Gastrocnemius medialis (tissue), 4 donors: ENCODE results near the gene CAPZA2. TPM values are rescaled to one million over a fixed set of nuclear protein-coding genes. Genes with fewer than 3 reads are reported as not detected.

Experiments
- ATAC-seq, 2 donors: fragments of 150-250 bp; one replicate each; pipeline ENCODE4 v1.9.1; 2016
- DNase-seq, 2 donors: peaks; one replicate each; pipeline ENCODE4 v3.0.0-alpha.2; 2019
- H3K27ac ChIP-seq, 4 donors: fragments of 200-600 bp; sonication (generic); 1 replicate in 1 of 4; 2 replicates in 3 of 4; pipeline ENCODE4 v1.5.1; 2016 to 2018; ENCODE audit warnings: mild to moderate bottlenecking in 2 of 4, moderate library complexity in 1 of 4
- H3K27me3 ChIP-seq, 3 donors: fragments of 200-600 bp; sonication (generic) in 2 of 3; 1 replicate in 1 of 3; 2 replicates in 2 of 3; pipeline versions ENCODE4 v1.5.1 to v1.6.0; 2016 to 2019; ENCODE audit warnings: mild to moderate bottlenecking in 1 of 3, moderate library complexity in 1 of 3
- H3K36me3 ChIP-seq, 2 donors: fragments of 200-600 bp; sonication (generic) in 1 of 2; one replicate each; pipeline ENCODE4 v1.5.1; 2017 to 2018
- H3K4me1 ChIP-seq, 2 donors: fragments of 200-600 bp; sonication (generic) in 1 of 2; one replicate each; pipeline ENCODE4 v1.5.1; 2016 to 2017; ENCODE audit warnings: mild to moderate bottlenecking in 2 of 2
- H3K4me3 ChIP-seq, 4 donors: fragments of 200-600 bp; sonication (generic) in 3 of 4; 1 replicate in 1 of 4; 2 replicates in 3 of 4; pipeline ENCODE4 v1.5.1; 2016 to 2019; ENCODE audit warnings: mild to moderate bottlenecking in 2 of 4
- H3K9me3 ChIP-seq, 3 donors: fragments of 200-600 bp; sonication (generic) in 2 of 3; 1 replicate in 1 of 3; 2 replicates in 2 of 3; pipeline ENCODE4 v1.5.1; 2016 to 2019
- CTCF ChIP-seq, 5 experiments: fragments of 450-650 bp in 3 of 5; fragments of 200-600 bp in 2 of 5; sonication (generic) in 2 of 5; IDR thresholded peaks in 4 of 5; conservative IDR thresholded peaks in 1 of 5; 1 replicate in 4 of 5; 2 replicates in 1 of 5; pipeline ENCODE4 v1.5.1; 2016 to 2019; ENCODE audit warnings: antibody characterized with exemption in 5 of 5, mild to moderate bottlenecking in 3 of 5, moderate library complexity in 3 of 5
- POLR2A ChIP-seq, 2 donors: fragments of 450-650 bp; IDR thresholded peaks; one replicate each; pipeline ENCODE4 v1.6.1; 2017; ENCODE audit warnings: antibody characterized with exemption in 2 of 2, mild to moderate bottlenecking in 2 of 2, moderate library complexity in 2 of 2
- in situ Hi-C, 4 donors: fragments of 200-750 bp; cut with MboI; loops; one replicate each; pipeline versions ENCODE4 v1.15.0 to v1.8.0; 2017; ENCODE audit warnings: low sequenced_read_pairs in 4 of 4
- intact Hi-C: fragments of 100-400 bp; cut with DNase I; formaldehyde crosslinking; loops from one replicate; pipeline ENCODE4 v1.15.1; 2023; ENCODE audit warnings: low total_unique reads
- total RNA-seq, 4 donors: library from RNA; depleted of rRNA; stranded (reverse); fragments of >200 nt; gene quantifications; one replicate each; pipeline versions ENCODE4 v1.1.0 to v1.2.3, GENCODE V29; 2016

The CAPZA2 gene
- total RNA-seq, 4 donors from 2014 or later: 110 to 158 (median 137) TPM

- in situ Hi-C loops: no loop called here
- ATAC-seq: no peak
- no peaks in the 10 kb centered on the region for H3K36me3 ChIP-seq
- intact Hi-C loops: no loop called here
- no peak overlapping the region for H3K4me3 ChIP-seq
- no peak overlapping the region for H3K27ac ChIP-seq
- H3K9me3 ChIP-seq: no peaks in the 10 kb centered on the region
- H3K27me3 ChIP-seq: no peaks in the 10 kb centered on the region
- H3K4me1 ChIP-seq: no peaks in the 10 kb centered on the region
- TF ChIP-seq POLR2A (IDR thresholded peaks at IDR 0.05): no peak
- TF ChIP-seq CTCF (IDR thresholded peaks at IDR 0.05 in 4 of 5, conservative IDR thresholded peaks at IDR 0.05 in 1 of 5): no peak
- DNase-seq: no peak
Measured at GRCh38 chr7:116832692-116833091, 29.7 kb upstream of the CAPZA2 start.

- ATAC-seq (no peak), DNase-seq (no peak)
- Histone ChIP-seq H3K4me3 (no peak overlapping the region), H3K4me1 (no peaks in the 10 kb centered on the region), H3K9me3 (no peaks in the 10 kb centered on the region), H3K36me3 (no peaks in the 10 kb centered on the region), H3K27ac (no peak overlapping the region), H3K27me3 (no peaks in the 10 kb centered on the region)
- no peak for TF ChIP-seq CTCF (IDR thresholded peaks at IDR 0.05 in 4 of 5, conservative IDR thresholded peaks at IDR 0.05 in 1 of 5)
- intact Hi-C loops (no loop called here), in situ Hi-C loops (no loop called here)
Measured at GRCh38 chr7:116834815-116835504, 27.4 kb upstream of the CAPZA2 start.

- Histone ChIP-seq H3K4me1 (no peaks in the 10 kb centered on the region), H3K4me3 (no peak overlapping the region), H3K36me3 (no peaks in the 10 kb centered on the region), H3K27ac (no peak overlapping the region), H3K9me3 (no peaks in the 10 kb centered on the region), H3K27me3 (no peaks in the 10 kb centered on the region)
- in situ Hi-C loops: no loop called here
- no peak for TF ChIP-seq CTCF (IDR thresholded peaks at IDR 0.05 in 4 of 5, conservative IDR thresholded peaks at IDR 0.05 in 1 of 5)
- TF ChIP-seq POLR2A (IDR thresholded peaks at IDR 0.05): no peak
- DNase-seq (no peak), ATAC-seq (no peak)
- intact Hi-C loops: no loop called here
Measured at GRCh38 chr7:116836048-116836447, 26.3 kb upstream of the CAPZA2 start.

- Histone ChIP-seq H3K36me3 (no peaks in the 10 kb centered on the region), H3K9me3 (no peaks in the 10 kb centered on the region), H3K27ac (no peak overlapping the region), H3K27me3 (no peaks in the 10 kb centered on the region), H3K4me3 (no peak overlapping the region), H3K4me1 (no peaks in the 10 kb centered on the region)
- in situ Hi-C loops: no loop called here
- intact Hi-C loops: no loop called here
- TF ChIP-seq CTCF (IDR thresholded peaks at IDR 0.05 in 4 of 5, conservative IDR thresholded peaks at IDR 0.05 in 1 of 5) (no peak), POLR2A (IDR thresholded peaks at IDR 0.05) (no peak)
- ATAC-seq: no peak
- DNase-seq: no peak
Measured at GRCh38 chr7:116836911-116837310, 25.5 kb upstream of the CAPZA2 start.

GRCh38 chr7:116837586-116837985, 24.8 kb upstream of the CAPZA2 start:
- Histone ChIP-seq H3K4me3 (no peak overlapping the region), H3K36me3 (no peaks in the 10 kb centered on the region), H3K9me3 (no peaks in the 10 kb centered on the region), H3K27me3 (no peaks in the 10 kb centered on the region), H3K4me1 (no peaks in the 10 kb centered on the region), H3K27ac (no peak overlapping the region)
- ATAC-seq: no peak
- DNase-seq: no peak
- in situ Hi-C loops: no loop called here
- TF ChIP-seq CTCF (IDR thresholded peaks at IDR 0.05 in 4 of 5, conservative IDR thresholded peaks at IDR 0.05 in 1 of 5) (no peak), POLR2A (IDR thresholded peaks at IDR 0.05) (no peak)
- intact Hi-C loops: no loop called here
